GM13977 (cell line): Measurements from ENCODE around the gene ZMYM2.

ENCODE experiments used
- DNase-seq: peaks from one replicate; pipeline ENCODE4 v3.0.0; 2012; ENCODE audit warnings: low spot score
- CTCF ChIP-seq: IDR thresholded peaks from 2 replicates; pipeline ENCODE4 v1.5.1; 2012; ENCODE audit warnings: mild to moderate bottlenecking, control low read depth; ENCODE audit not compliant: insufficient read depth; ENCODE audit errors: extremely low read depth, missing control alignments
- in situ Hi-C: fragments of 300-500 bp; cut with MboI; formaldehyde crosslinking; loops from one replicate; pipeline ENCODE4 v1.12.0; 2022; ENCODE audit warnings: low sequenced_read_pairs, low pct_unique_long_range_greater_than_20kb, mixed read lengths, inconsistent platforms; ENCODE audit not compliant: unreplicated experiment

The ZMYM2 gene

DNA sequence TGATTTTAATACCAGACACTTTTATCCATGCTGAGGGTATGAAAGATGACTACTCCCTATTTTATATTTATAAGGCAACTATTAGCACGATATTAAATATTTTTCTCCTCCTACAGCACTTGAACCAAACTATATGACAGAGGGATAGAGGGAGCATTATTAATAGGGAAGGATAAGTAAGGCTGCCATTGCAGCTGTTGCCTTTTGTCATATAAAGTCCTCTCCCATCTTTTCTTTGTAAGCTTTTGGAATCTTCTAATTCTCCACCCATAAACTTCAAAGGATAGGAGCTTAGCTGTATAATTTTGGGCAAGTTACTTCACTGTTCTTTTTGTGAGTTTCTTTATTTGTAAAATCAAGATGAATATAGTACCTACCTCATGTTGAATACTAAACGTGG lies 95.4 kb downstream of the ZMYM2 start:
- TF ChIP-seq CTCF = no peak
- in situ Hi-C loops = no loop called here

GRCh38 chr13:20054586-20054985 lies 96.1 kb downstream of the ZMYM2 start:
- in situ Hi-C loops = no loop called here
- DNase-seq = no peak
- TF ChIP-seq CTCF = no peak

More for the DNA sequence above, 95.4 kb downstream of the ZMYM2 start:
- no peak for DNase-seq

- DNase-seq = no peak
- in situ Hi-C loops = no loop called here
- TF ChIP-seq CTCF = no peak
These were observed 98.7 kb downstream of the ZMYM2 start for GRCh38 chr13:20057214-20057613.

DNA sequence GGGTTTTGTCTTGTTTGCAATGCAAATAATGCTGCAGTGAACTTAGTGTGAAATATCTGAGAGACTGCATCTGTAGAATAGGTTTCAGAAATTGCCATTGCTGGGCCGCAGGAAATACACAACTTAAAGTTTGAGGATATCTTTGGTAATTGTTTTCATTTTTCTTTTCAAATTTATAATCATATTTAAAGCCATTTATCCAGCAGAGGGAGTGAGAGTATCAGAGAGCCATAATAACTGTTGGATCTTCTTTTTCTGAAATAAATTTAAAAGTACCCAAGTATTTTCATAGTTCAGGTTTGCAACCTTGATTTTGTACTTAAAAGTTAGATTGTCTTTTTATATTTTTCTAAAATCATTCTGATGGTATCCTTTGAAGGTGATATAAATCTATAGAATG lies 99.4 kb downstream of the ZMYM2 start:
- no peak for DNase-seq
- no peak for TF ChIP-seq CTCF
- in situ Hi-C loops = no loop called here

- TF ChIP-seq CTCF = no peak
- DNase-seq = no peak
- in situ Hi-C loops = no loop called here
These were observed 99.9 kb downstream of the ZMYM2 start for GRCh38 chr13:20058476-20058875.

GRCh38 chr13:20064128-20064527 lies 105.6 kb downstream of the ZMYM2 start:
- in situ Hi-C loops = no loop called here
- no peak for DNase-seq
- TF ChIP-seq CTCF = no peak

GRCh38 chr13:20065516-20065915 lies 107.0 kb downstream of the ZMYM2 start:
- TF ChIP-seq CTCF = no peak
- in situ Hi-C loops = no loop called here
- DNase-seq = no peak
